Thyroid gland (tissue), 4 donors: Measurements from ENCODE around the gene CTXND1. TPM values are rescaled to one million over a fixed set of nuclear protein-coding genes. Genes with fewer than 3 reads are reported as not detected.

Source experiments
- DNase-seq, 2 donors: peaks; one replicate each; pipeline ENCODE4 v3.0.0-alpha.2; 2019
- H3K27ac ChIP-seq, 3 donors: fragments of 200-600 bp; sonication (generic); 1 replicate in 2 of 3; 2 replicates in 1 of 3; pipeline ENCODE4 v1.5.1; 2016 to 2019; ENCODE audit warnings: mild to moderate bottlenecking in 1 of 3, moderate library complexity in 1 of 3
- H3K27me3 ChIP-seq: fragments of 200-600 bp; sonication (generic); one replicate; pipeline ENCODE4 v1.5.1; 2019
- H3K36me3 ChIP-seq, 2 donors: fragments of 200-600 bp; sonication (generic); one replicate each; pipeline ENCODE4 v1.5.1; 2016 to 2019
- H3K4me1 ChIP-seq, 2 donors: fragments of 200-600 bp; sonication (generic); one replicate each; pipeline ENCODE4 v1.5.1; 2017 to 2019
- H3K4me3 ChIP-seq, 3 donors: fragments of 200-600 bp; sonication (generic); replicated peaks in 1 of 3; 1 replicate in 2 of 3; 2 replicates in 1 of 3; pipeline ENCODE4 v1.5.1; 2016; ENCODE audit warnings: mild to moderate bottlenecking in 1 of 3
- H3K9me3 ChIP-seq: fragments of 200-600 bp; sonication (generic); one replicate; pipeline ENCODE4 v1.5.1; 2017
- POLR2A ChIP-seq, 2 donors: fragments of 450-650 bp; IDR thresholded peaks; one replicate each; pipeline ENCODE4 v1.6.1; 2017; ENCODE audit warnings: antibody characterized with exemption in 2 of 2, mild to moderate bottlenecking in 2 of 2, moderate library complexity in 1 of 2
- WGBS, 2 donors: methylation state at CpG; one replicate each; pipeline ENCODE4 v1.1.5; 2017; 5-methylcytosine and 5-hydroxymethylcytosine counted together
- intact Hi-C: fragments of 100-400 bp; cut with DNase I; formaldehyde crosslinking; loops from one replicate; pipeline ENCODE4 v1.15.1; 2023
- total RNA-seq, 4 donors: library from RNA; depleted of rRNA; stranded (reverse); fragments of >200 nt; gene quantifications; one replicate each; pipeline ENCODE4 v1.2.3, GENCODE V29; 2016
- TF ChIP-seq, protein P1 (sequence below), 6 experiments: fragments of 200-600 bp in 3 of 6; fragments of 450-650 bp in 3 of 6; sonication (generic) in 3 of 6; IDR thresholded peaks; one replicate each; pipeline ENCODE4 v1.5.1; 2016 to 2019; ENCODE audit warnings: antibody characterized with exemption in 6 of 6, mild to moderate bottlenecking in 2 of 6, inconsistent platforms in 1 of 6, moderate library complexity in 1 of 6

CTXND1 gene
- total RNA-seq, 4 donors from 2014 or later: 0.13 to 0.27 (median 0.24) TPM; not detected in 1

GRCh38 chr15:80264031-80264430, 12.0 kb upstream of the CTXND1 start:
- H3K36me3 ChIP-seq: no peaks in the 10 kb centered on the region
- no peaks in the 10 kb centered on the region for H3K9me3 ChIP-seq
- H3K27ac ChIP-seq: no peak overlapping the region
- intact Hi-C loops: no loop called here
- H3K4me1 ChIP-seq: no peaks in the 10 kb centered on the region
- DNase-seq: no peak
- TF ChIP-seq POLR2A (IDR thresholded peaks at IDR 0.05): no peak
- TF ChIP-seq, protein P1, sequence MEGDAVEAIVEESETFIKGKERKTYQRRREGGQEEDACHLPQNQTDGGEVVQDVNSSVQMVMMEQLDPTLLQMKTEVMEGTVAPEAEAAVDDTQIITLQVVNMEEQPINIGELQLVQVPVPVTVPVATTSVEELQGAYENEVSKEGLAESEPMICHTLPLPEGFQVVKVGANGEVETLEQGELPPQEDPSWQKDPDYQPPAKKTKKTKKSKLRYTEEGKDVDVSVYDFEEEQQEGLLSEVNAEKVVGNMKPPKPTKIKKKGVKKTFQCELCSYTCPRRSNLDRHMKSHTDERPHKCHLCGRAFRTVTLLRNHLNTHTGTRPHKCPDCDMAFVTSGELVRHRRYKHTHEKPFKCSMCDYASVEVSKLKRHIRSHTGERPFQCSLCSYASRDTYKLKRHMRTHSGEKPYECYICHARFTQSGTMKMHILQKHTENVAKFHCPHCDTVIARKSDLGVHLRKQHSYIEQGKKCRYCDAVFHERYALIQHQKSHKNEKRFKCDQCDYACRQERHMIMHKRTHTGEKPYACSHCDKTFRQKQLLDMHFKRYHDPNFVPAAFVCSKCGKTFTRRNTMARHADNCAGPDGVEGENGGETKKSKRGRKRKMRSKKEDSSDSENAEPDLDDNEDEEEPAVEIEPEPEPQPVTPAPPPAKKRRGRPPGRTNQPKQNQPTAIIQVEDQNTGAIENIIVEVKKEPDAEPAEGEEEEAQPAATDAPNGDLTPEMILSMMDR (IDR thresholded peaks at IDR 0.05): no peak
- H3K27me3 ChIP-seq: no peaks in the 10 kb centered on the region
- H3K4me3 ChIP-seq: no peak overlapping the region

- H3K4me1 ChIP-seq: no peaks in the 10 kb centered on the region
- H3K27me3 ChIP-seq: no peaks in the 10 kb centered on the region
- 52 to 69% methylated on average over 2 of the region's 2 CpGs for WGBS, 2 donors
- no peaks in the 10 kb centered on the region for H3K9me3 ChIP-seq
- no peak for DNase-seq
- H3K27ac ChIP-seq: no peak overlapping the region
- no peak for TF ChIP-seq POLR2A (IDR thresholded peaks at IDR 0.05)
- TF ChIP-seq, protein P1 (IDR thresholded peaks at IDR 0.05): no peak
- H3K36me3 ChIP-seq: no peaks in the 10 kb centered on the region
- no peak overlapping the region for H3K4me3 ChIP-seq
- intact Hi-C loops: no loop called here
Observed at GRCh38 chr15:80260551-80260950, 8.5 kb upstream of the CTXND1 start.

DNA sequence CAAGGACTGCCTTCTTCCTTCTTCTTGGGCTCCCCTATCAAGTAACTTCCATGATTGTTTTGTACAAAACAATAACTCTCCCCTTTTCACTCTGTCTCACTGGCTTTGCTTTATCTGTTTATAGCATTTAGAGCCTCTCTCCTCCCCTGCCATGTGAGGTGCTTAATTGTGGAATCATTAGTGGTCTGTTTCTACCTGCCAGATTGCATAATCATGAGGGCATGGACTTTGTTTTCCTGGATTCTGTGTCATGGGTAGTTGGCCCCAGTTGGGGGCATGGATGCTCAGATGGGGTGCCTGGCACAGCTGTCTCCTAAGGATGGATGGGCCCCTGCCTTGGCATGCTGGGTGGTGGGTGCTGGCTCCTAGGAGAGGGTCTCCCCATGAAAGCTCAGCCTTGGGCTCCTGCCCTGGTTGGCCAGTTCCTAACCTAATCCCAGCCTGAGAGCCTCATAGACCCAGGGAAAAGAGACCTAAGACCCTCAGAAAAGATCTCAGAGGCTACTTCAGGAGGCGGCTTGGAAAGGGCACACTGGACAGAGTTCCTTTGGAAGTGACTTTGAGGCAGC, 8.0 kb upstream of the CTXND1 start:
- TF ChIP-seq POLR2A (IDR thresholded peaks at IDR 0.05): no peak
- TF ChIP-seq, protein P1 (IDR thresholded peaks at IDR 0.05): no peak
- no peaks in the 10 kb centered on the region for H3K36me3 ChIP-seq
- no peaks in the 10 kb centered on the region for H3K9me3 ChIP-seq
- intact Hi-C loops: no loop called here
- H3K4me3 ChIP-seq: no peak overlapping the region
- no peaks in the 10 kb centered on the region for H3K4me1 ChIP-seq
- 80 to 100% methylated on average over 1 of the region's 1 CpG for WGBS, 2 donors
- no peaks in the 10 kb centered on the region for H3K27me3 ChIP-seq
- DNase-seq: no peak
- no peak overlapping the region for H3K27ac ChIP-seq

DNA sequence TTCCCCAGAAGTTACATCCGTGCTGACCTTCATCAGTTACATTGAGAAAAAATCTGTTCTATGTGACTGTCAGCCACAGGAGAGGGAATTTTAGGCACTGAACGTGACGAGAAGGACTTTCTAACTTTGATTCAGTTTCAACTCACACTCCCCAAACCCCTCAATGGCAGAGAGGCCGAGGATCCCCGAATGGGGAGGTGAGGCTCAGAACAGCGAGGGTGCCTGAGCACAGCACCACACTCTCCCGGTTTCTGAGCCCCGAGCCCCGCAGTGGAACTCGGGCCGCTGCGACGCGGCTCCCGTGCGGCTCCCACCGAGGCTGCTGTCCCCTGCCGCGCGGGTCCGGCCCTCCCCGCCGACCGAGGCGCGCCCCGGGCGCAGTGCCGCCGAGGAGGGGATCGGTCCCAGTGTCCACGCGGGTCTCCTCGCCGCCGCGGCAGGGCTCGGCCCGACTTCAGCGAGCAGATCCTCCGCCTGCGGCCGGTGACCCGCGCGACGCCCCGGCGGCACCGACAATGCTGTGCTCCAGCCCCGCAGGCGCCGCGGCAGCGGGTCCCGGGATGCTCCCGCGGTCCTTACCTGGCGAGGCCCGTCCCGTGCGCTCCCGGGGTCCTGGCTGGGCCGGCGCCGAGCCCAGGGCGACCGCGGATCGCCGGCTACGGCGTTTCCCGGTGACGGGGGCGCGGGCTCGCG, 439 bp downstream of the CTXND1 start:
- TF ChIP-seq, protein P1 (IDR thresholded peaks at IDR 0.05): no peak
- no peak for TF ChIP-seq POLR2A (IDR thresholded peaks at IDR 0.05)
- Histone ChIP-seq H3K9me3 (no peaks in the 10 kb centered on the region), H3K36me3 (no peaks in the 10 kb centered on the region), H3K27ac (no peak overlapping the region), H3K27me3 (no peaks in the 10 kb centered on the region), H3K4me3 (peak overlapping the region in 1 of 3 donors; percentile 47), H3K4me1 (peaks cover 5 to 12% of the 10 kb centered on the region in 2 donors)
- no peak for DNase-seq
- 3 to 6% methylated on average over 15 to 42 of the region's 79 CpGs for WGBS, 2 donors
- intact Hi-C loops: no loop called here

- H3K27me3 ChIP-seq: no peaks in the 10 kb centered on the region
- TF ChIP-seq, protein P1 (IDR thresholded peaks at IDR 0.05): no peak
- no peak for TF ChIP-seq POLR2A (IDR thresholded peaks at IDR 0.05)
- H3K9me3 ChIP-seq: no peaks in the 10 kb centered on the region
- no peak overlapping the region for H3K4me3 ChIP-seq
- no peak for DNase-seq
- intact Hi-C loops: no loop called here
- H3K36me3 ChIP-seq: no peaks in the 10 kb centered on the region
- peaks cover 5 to 12% of the 10 kb centered on the region in 2 donors for H3K4me1 ChIP-seq
- H3K27ac ChIP-seq: no peak overlapping the region
- WGBS, 2 donors: 78 to 80% methylated on average over 20 of the region's 20 CpGs
Observed at GRCh38 chr15:80250614-80251427, 1.2 kb downstream of the CTXND1 start.
